Uterus (tissue), 2 donors: ENCODE results near the gene BCAT1.

Experiments
- CTCF ChIP-seq, 4 experiments: fragments of 200-600 bp in 2 of 4; fragments of 450-650 bp in 2 of 4; sonication (generic) in 2 of 4; IDR thresholded peaks; one replicate each; pipeline ENCODE4 v1.5.1; 2016 to 2019; ENCODE audit warnings: antibody characterized with exemption in 4 of 4, mild to moderate bottlenecking in 2 of 4, moderate library complexity in 1 of 4
- POLR2A ChIP-seq, 2 donors: fragments of 450-650 bp; IDR thresholded peaks; one replicate each; pipeline ENCODE4 v1.6.1; 2016; ENCODE audit warnings: antibody characterized with exemption in 2 of 2, mild to moderate bottlenecking in 1 of 2, moderate library complexity in 1 of 2

GRCh38 chr12:24929953-24930352 lies 18.9 kb downstream of the BCAT1 start:
- TF ChIP-seq CTCF (IDR thresholded peaks at IDR 0.05) (no peak), POLR2A (IDR thresholded peaks at IDR 0.05) (no peak)
